Measurements from ENCODE around the gene TAF10.

The TAF10 gene

DNA sequence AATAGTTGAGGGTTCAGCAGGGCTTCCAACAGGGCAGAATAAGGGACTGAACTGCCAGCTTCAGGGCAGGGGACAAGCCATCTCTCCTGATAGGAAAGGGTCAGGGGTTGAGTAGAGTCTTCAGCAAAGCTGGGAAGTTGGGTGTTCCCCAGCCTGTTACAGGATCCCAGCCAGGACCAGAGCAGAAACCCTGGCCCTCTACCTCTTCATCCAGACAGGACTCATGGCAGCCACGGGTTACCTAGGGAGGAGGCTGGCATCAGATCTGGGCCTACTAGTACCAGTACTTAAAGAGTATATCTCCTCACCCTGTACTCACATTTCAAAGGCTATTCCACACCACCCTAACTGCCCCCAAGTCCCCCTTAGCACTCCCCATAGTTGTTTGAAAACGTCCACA is 2.4 kb upstream of the TAF10 start:
- no peaks in the 10 kb centered on the region for H3K9me3 ChIP-seq (ENCODE audit: low read length)
- H4K20me1 ChIP-seq (ENCODE audit: insufficient read depth, low read length): no peaks in the 10 kb centered on the region
- H3K4me2 ChIP-seq (ENCODE audit: low read length): no peak overlapping the region
- H3K27me3 ChIP-seq (ENCODE audit: insufficient read depth, low read length): no peaks in the 10 kb centered on the region
- TF ChIP-seq EZH2 (IDR thresholded peaks at IDR 0.05; ENCODE audit: borderline replicate concordance, low read length) (no peak), CTCF (IDR thresholded peaks at IDR 0.05; ENCODE audit: low read length) (no peak)
- H3K9me2 ChIP-seq (ENCODE audit: low read depth, low read length): no peaks in the 10 kb centered on the region
- H3K27ac ChIP-seq (ENCODE audit: low read depth, low read length, poor library complexity, severe bottlenecking): no peak overlapping the region
- H3K9ac ChIP-seq (ENCODE audit: low read length): no peak overlapping the region
- no peaks in the 10 kb centered on the region; the same call in 1 of the 2 replicates for H3K79me2 ChIP-seq (ENCODE audit: insufficient read depth, low read length)
- no peaks in the 10 kb centered on the region for H3F3A ChIP-seq (ENCODE audit: insufficient read depth, low read length)
- no peak overlapping the region for H3K4me3 ChIP-seq (ENCODE audit: low read depth, low read length, poor library complexity, severe bottlenecking)
- H2AFZ ChIP-seq (ENCODE audit: low read length): no peak overlapping the region
- H3K4me1 ChIP-seq (ENCODE audit: insufficient read depth, low read length, severe bottlenecking): peaks cover 32% of the 10 kb centered on the region
- peaks cover 24% of the 10 kb centered on the region for H3K36me3 ChIP-seq (ENCODE audit: insufficient read depth, low read length)

- H3K27me3 ChIP-seq (ENCODE audit: insufficient read depth, low read length): no peaks in the 10 kb centered on the region
- H3K36me3 ChIP-seq (ENCODE audit: insufficient read depth, low read length): peaks cover 33% of the 10 kb centered on the region
- no peaks in the 10 kb centered on the region for H3K9me3 ChIP-seq (ENCODE audit: low read length)
- H3K4me3 ChIP-seq (ENCODE audit: low read depth, low read length, poor library complexity, severe bottlenecking): no peak overlapping the region
- H3F3A ChIP-seq (ENCODE audit: insufficient read depth, low read length): no peaks in the 10 kb centered on the region
- no peak overlapping the region for H3K9ac ChIP-seq (ENCODE audit: low read length)
- H3K79me2 ChIP-seq (ENCODE audit: insufficient read depth, low read length): no peaks in the 10 kb centered on the region; the same call in 1 of the 2 replicates
- H3K4me1 ChIP-seq (ENCODE audit: insufficient read depth, low read length, severe bottlenecking): peaks cover 26% of the 10 kb centered on the region
- H4K20me1 ChIP-seq (ENCODE audit: insufficient read depth, low read length): no peaks in the 10 kb centered on the region
- no peak overlapping the region for H2AFZ ChIP-seq (ENCODE audit: low read length)
- H3K4me2 ChIP-seq (ENCODE audit: low read length): no peak overlapping the region
- no peak overlapping the region for H3K27ac ChIP-seq (ENCODE audit: low read depth, low read length, poor library complexity, severe bottlenecking)
- no peaks in the 10 kb centered on the region for H3K9me2 ChIP-seq (ENCODE audit: low read depth, low read length)
- TF ChIP-seq CTCF (IDR thresholded peaks at IDR 0.05; ENCODE audit: low read length): no peak
- TF ChIP-seq EZH2 (IDR thresholded peaks at IDR 0.05; ENCODE audit: borderline replicate concordance, low read length): no peak
Measured at GRCh38 chr11:6613496-6613895, 1.5 kb upstream of the TAF10 start.

GRCh38 chr11:6611963-6612212 is 128 bp downstream of the TAF10 start:
- H3K27ac ChIP-seq (ENCODE audit: low read depth, low read length, poor library complexity, severe bottlenecking): no peak overlapping the region
- TF ChIP-seq CTCF (IDR thresholded peaks at IDR 0.05; ENCODE audit: low read length): no peak
- no peak for TF ChIP-seq EZH2 (IDR thresholded peaks at IDR 0.05; ENCODE audit: borderline replicate concordance, low read length)
- H3K4me2 ChIP-seq (ENCODE audit: low read length): peak overlapping the region; percentile 87
- H2AFZ ChIP-seq (ENCODE audit: low read length): no peak overlapping the region
- no peaks in the 10 kb centered on the region for H3K9me3 ChIP-seq (ENCODE audit: low read length)
- H4K20me1 ChIP-seq (ENCODE audit: insufficient read depth, low read length): no peaks in the 10 kb centered on the region
- H3K36me3 ChIP-seq (ENCODE audit: insufficient read depth, low read length): peaks cover 45% of the 10 kb centered on the region
- H3F3A ChIP-seq (ENCODE audit: insufficient read depth, low read length): peaks cover 4% of the 10 kb centered on the region; the same call in 1 of the 2 replicates
- no peaks in the 10 kb centered on the region for H3K9me2 ChIP-seq (ENCODE audit: low read depth, low read length)
- peak overlapping the region; percentile 89 for H3K9ac ChIP-seq (ENCODE audit: low read length)
- H3K4me3 ChIP-seq (ENCODE audit: low read depth, low read length, poor library complexity, severe bottlenecking): peak overlapping the region; percentile 91
- H3K79me2 ChIP-seq (ENCODE audit: insufficient read depth, low read length): no peaks in the 10 kb centered on the region; the same call in 1 of the 2 replicates
- peaks cover 26% of the 10 kb centered on the region for H3K4me1 ChIP-seq (ENCODE audit: insufficient read depth, low read length, severe bottlenecking)
- H3K27me3 ChIP-seq (ENCODE audit: insufficient read depth, low read length): no peaks in the 10 kb centered on the region
